NCI-H345 (cell line): Measurements from ENCODE around the gene PHKG1.
"Not testable (repeated sequence)": the region's sequence is repeated elsewhere in the genome, so short reads cannot be mapped to it uniquely, and the experiment has no call there.

Experiments used
- DNase-seq: peaks from one replicate; lab custom pipeline; 2025; lab: John Stamatoyannopoulos, UW

The PHKG1 gene

GRCh38 chr7:56045758-56046157, 47.0 kb downstream of the PHKG1 start:
- DNase-seq: not testable (repeated sequence)

- DNase-seq: no peak
Observed at GRCh38 chr7:56040730-56041129, 52.0 kb downstream of the PHKG1 start.

GRCh38 chr7:56033671-56034432, 58.9 kb downstream of the PHKG1 start:
- peak; percentile 92 for DNase-seq

- not testable (repeated sequence) for DNase-seq
Observed at GRCh38 chr7:56032578-56032977, 60.2 kb downstream of the PHKG1 start.

GRCh38 chr7:56031556-56031955, 61.2 kb downstream of the PHKG1 start:
- not testable (repeated sequence) for DNase-seq

- no peak for DNase-seq
Observed at GRCh38 chr7:56030340-56030739, 62.4 kb downstream of the PHKG1 start.
